ENCODE results near the gene GALNT17.

GALNT17 gene

GRCh38 chr7:71507680-71508602, 376.0 kb downstream of the GALNT17 start:
- DNase-seq (ENCODE audit: low spot score): no peak

GRCh38 chr7:71509381-71509780, 377.4 kb downstream of the GALNT17 start:
- DNase-seq (ENCODE audit: low spot score): no peak

- no peak for DNase-seq (ENCODE audit: low spot score)
Measured at GRCh38 chr7:71511361-71511807, 379.4 kb downstream of the GALNT17 start.

- no peak for DNase-seq (ENCODE audit: low spot score)
Measured at GRCh38 chr7:71517940-71518699, 386.2 kb downstream of the GALNT17 start.

- DNase-seq (ENCODE audit: low spot score): no peak
Measured at GRCh38 chr7:71518880-71519279, 386.9 kb downstream of the GALNT17 start.

- DNase-seq (ENCODE audit: low spot score): peak; percentile 75
Measured at GRCh38 chr7:71521506-71521905, 389.6 kb downstream of the GALNT17 start.

- DNase-seq (ENCODE audit: low spot score): no peak
Measured at GRCh38 chr7:71526106-71526505, 394.2 kb downstream of the GALNT17 start.

- no peak for DNase-seq (ENCODE audit: low spot score)
Measured at GRCh38 chr7:71527213-71527612, 395.3 kb downstream of the GALNT17 start.

GRCh38 chr7:71535616-71536015, 403.7 kb downstream of the GALNT17 start:
- DNase-seq (ENCODE audit: low spot score): no peak

GRCh38 chr7:71538210-71538609, 406.3 kb downstream of the GALNT17 start:
- DNase-seq (ENCODE audit: low spot score): no peak

- DNase-seq (ENCODE audit: low spot score): no peak
Measured at GRCh38 chr7:71539615-71540014, 407.7 kb downstream of the GALNT17 start.

GRCh38 chr7:71541707-71542353, 409.9 kb downstream of the GALNT17 start:
- no peak for DNase-seq (ENCODE audit: low spot score)

- DNase-seq (ENCODE audit: low spot score): no peak
Measured at GRCh38 chr7:71543396-71543795, 411.5 kb downstream of the GALNT17 start.

GRCh38 chr7:71544816-71545215, 412.9 kb downstream of the GALNT17 start:
- no peak for DNase-seq (ENCODE audit: low spot score)

- DNase-seq (ENCODE audit: low spot score): no peak
Measured at GRCh38 chr7:71547426-71547825, 415.5 kb downstream of the GALNT17 start.

- DNase-seq (ENCODE audit: low spot score): no peak
Measured at GRCh38 chr7:71548746-71549145, 416.8 kb downstream of the GALNT17 start.

GRCh38 chr7:71553306-71553705, 421.4 kb downstream of the GALNT17 start:
- no peak for DNase-seq (ENCODE audit: low spot score)

GRCh38 chr7:71555758-71556157, 423.8 kb downstream of the GALNT17 start:
- DNase-seq (ENCODE audit: low spot score): no peak

- no peak for DNase-seq (ENCODE audit: low spot score)
Measured at GRCh38 chr7:71558806-71559613, 427.1 kb downstream of the GALNT17 start.

- DNase-seq (ENCODE audit: low spot score): no peak
Measured at GRCh38 chr7:71560354-71560995, 428.5 kb downstream of the GALNT17 start.

- DNase-seq (ENCODE audit: low spot score): no peak
Measured at GRCh38 chr7:71563276-71563675, 431.3 kb downstream of the GALNT17 start.

All from GM03348 (cell line).